GM19238 (cell line): ENCODE measurements around the gene EIF1AD.
"Not testable (repeated sequence)": the region's sequence is repeated elsewhere in the genome, so short reads cannot be mapped to it uniquely, and the experiment has no call there.

Experiments used
- DNase-seq: peaks from one replicate; pipeline ENCODE4 v3.0.0; 2011; ENCODE audit warnings: low spot score; ENCODE audit not compliant: insufficient read length

EIF1AD gene

GRCh38 chr11:66022401-66023185 lies 20.6 kb upstream of the EIF1AD start:
- DNase-seq: peak; percentile 86

- DNase-seq: no peak
Measured at GRCh38 chr11:66020618-66021357, 18.8 kb upstream of the EIF1AD start.

- DNase-seq: no peak
Measured at GRCh38 chr11:66020212-66020611, 18.3 kb upstream of the EIF1AD start.

GRCh38 chr11:66017321-66017720 lies 15.4 kb upstream of the EIF1AD start:
- no peak for DNase-seq

DNA sequence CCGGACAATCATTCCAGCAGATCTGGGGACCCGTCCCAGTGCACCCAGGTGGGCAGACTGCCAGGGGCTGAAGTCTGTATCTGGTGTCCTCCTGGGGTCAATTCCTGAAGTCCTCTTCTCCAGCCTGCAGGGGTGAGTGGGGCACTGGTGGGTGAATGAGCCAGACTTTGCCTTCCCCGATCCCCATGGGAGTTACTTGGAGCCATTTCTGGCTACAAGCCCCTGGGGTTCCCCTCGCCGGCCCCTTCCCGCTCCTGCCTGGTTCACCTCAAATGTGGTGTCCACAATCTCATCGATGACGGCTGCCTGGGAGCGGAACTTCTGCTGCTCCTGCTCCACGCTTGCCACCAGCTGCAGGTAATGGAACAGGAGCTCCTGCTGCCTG lies 14.8 kb upstream of the EIF1AD start:
- DNase-seq: no peak

- DNase-seq: no peak
Measured at GRCh38 chr11:66015936-66016792, 14.2 kb upstream of the EIF1AD start.

- no peak for DNase-seq
Measured at GRCh38 chr11:66015454-66015881, 13.5 kb upstream of the EIF1AD start.

DNA sequence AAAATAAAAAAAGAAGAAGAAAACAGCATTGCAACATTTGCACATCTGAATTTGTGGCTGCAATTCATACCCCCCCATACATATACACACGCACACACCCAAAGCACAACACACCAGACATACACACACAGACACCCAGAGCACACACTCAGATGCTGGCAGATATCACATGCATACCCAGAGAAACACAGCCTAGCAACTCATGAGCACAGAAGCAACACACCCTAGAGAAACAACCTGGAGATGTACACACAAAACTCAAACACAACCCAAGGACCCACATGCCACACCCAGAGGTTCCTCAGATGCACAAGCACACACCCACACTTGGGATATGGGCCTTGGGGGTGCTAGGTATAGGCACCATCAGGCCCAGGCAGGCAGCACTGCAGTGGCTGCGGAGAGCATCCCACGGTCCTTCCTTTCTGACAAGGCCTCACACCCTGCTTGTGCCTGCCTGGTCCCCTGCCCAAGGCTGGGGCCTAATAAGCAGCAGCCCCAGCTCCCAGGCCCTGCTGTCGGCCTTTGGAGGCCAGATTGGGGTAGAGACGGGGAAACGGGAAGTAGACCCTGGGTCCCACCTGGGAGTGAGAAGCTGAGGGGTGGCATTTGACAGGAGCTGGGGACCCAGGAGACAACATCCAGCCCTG lies 13.0 kb upstream of the EIF1AD start:
- DNase-seq: no peak

- no peak for DNase-seq
Measured at GRCh38 chr11:66013762-66014100, 11.8 kb upstream of the EIF1AD start.

GRCh38 chr11:66012946-66013761 lies 11.2 kb upstream of the EIF1AD start:
- DNase-seq: no peak

GRCh38 chr11:66012371-66012945 lies 10.5 kb upstream of the EIF1AD start:
- no peak for DNase-seq

GRCh38 chr11:66011785-66012303 lies 9.9 kb upstream of the EIF1AD start, which contains the start of gene CST6:
Gene CST6, plus strand, starts transcription at chr11:66012008. Its CDS starts 37 bp downstream, at chr11:66012045.
- no peak for DNase-seq

GRCh38 chr11:66011239-66011784 lies 9.4 kb upstream of the EIF1AD start:
- no peak for DNase-seq

DNA sequence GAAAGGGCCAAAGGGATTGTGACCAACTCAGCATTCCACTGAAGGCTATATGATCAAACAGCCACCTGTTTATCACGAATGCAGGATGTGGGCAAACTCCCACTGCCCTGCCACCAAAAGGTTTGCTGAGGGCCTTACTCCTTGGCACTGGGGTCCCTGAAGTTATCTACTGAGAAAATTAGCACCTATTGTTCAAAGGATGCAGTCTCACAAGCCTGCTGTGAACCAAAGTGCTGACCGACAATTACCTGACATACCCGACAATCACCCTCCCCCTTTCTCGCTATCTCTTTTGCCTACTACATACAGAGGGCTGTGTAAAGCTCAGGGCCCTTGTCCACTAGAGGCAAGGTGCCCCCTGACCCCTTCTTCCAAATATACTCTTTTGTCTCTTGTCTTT lies 8.1 kb upstream of the EIF1AD start:
- DNase-seq: not testable (repeated sequence)

DNA sequence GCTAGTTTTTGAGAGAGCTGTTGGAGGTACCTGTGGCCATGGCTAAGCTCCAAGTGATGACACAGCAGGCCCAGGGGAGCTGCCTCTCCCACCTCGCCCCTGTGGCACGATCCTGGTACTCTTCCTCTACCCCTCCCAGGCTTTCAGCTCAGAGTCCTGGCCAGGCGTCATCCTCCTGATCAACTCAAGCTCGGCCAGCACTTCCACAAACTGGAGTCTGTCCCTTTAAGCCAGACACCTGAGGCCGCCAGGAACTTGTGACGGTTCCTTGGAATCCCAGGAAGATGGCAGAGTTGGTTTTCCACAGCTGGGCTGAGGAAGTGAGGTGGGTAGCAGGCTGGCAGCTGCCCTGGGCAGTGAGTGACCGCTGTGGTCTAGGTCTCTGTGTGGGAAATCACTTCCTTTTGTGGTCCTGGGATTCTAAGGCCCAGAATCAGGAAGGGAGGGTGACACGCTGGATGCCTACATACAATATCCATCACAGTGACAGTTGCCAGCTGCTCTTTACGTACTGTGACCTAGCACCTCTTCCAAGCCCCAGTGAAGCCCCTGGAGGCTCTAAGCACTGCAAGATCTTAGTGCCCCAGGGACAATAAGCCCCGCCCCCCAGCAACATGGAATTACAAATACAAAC lies 6.6 kb upstream of the EIF1AD start:
- DNase-seq: no peak

DNA sequence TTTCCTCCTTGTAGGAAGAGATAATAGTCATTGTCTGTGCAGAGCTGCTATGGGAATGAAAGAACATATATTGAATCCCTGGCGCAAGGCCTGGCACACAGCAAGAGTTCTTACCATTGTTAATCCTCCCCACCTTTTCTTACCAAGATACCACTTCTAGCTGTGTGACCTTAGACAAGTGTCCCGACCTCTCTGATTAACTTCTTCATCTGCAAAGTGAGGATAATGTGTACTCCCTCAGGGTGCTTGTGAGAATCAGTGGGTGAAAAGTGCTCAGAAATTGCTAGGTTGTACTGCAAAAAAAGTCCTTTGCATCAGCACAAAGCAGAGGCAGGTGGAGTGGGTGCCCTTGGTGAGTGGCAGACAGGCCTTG lies 6.1 kb upstream of the EIF1AD start:
- DNase-seq: no peak

DNA sequence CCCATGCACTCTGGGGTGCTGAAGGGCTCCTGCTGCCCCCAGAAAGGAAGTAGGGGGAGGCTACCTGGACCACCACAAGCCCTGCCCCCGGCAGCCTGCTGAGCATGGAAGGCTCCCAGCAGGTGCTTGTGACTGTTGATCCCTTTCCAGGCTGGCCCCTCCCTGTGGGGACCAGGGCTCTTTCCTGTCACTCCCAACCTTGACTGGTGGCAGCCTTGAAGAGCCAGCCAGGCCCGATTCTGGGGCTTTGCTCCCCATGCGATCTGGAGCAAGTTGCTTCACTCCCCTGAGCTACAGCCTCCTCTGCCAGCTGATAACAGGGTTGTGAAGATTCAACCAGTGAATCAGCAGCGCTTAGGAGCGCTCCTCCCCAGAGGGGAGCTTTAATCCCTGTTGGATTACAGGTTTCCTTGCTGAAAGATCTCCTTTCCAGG lies 5.3 kb upstream of the EIF1AD start:
- DNase-seq: no peak

GRCh38 chr11:66006891-66007176 lies 4.9 kb upstream of the EIF1AD start:
- no peak for DNase-seq

DNA sequence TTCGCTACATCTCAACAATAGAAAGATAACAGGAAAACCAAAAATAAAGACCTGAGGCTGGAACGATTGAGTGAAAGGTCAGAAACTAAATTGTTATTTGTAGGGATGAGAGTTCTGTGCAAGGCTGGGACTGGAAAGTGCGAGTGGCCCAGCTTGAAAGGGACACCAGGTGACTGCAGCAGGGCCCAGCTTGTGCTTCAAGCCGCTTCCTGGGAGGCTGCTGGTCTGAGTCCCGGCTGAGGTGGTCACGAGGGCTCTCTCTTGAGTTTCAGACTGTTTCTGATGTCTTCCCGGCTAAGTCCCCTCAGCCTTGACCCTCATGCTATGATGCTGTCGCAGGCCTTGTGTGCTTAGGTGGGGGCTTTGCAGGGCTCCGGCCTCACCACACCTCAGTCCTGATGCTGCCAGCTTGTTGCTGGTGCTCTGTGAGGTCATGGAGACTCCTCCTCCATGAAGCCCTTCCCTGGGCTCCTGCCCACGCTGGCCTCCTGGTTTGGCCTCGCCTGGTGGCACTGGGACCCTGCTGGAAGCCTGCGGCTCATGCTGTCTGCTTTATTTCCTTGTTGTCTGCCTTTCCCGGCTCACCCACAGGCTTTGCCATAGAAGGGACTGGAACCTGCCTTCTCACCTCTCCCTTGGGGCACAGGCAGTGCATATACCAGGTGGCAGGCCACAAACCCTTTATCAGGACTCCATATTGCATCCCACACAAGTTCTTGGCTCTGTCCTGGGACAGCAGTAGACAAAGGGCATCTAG lies 4.4 kb upstream of the EIF1AD start:
- no peak for DNase-seq
